Epithelial cell of prostate (primary cell): Measurements from ENCODE around the gene TIMM8B.
"Not testable (repeated sequence)": the region's sequence is repeated elsewhere in the genome, so short reads cannot be mapped to it uniquely, and the experiment has no call there.

Source experiments
- DNase-seq: peaks from one replicate; pipeline ENCODE4 v3.0.0-alpha.2; 2011; ENCODE audit warnings: low read depth, low spot score
- H3K27ac ChIP-seq: fragments of 450-650 bp; 2 replicates; pipeline ENCODE4 v1.5.1; 2017; ENCODE audit warnings: mild to moderate bottlenecking

TIMM8B gene

GRCh38 chr11:112085822-112086421, 634 bp downstream of the TIMM8B start:
- no peak for DNase-seq
- peak overlapping the region; percentile 44 for H3K27ac ChIP-seq

DNA sequence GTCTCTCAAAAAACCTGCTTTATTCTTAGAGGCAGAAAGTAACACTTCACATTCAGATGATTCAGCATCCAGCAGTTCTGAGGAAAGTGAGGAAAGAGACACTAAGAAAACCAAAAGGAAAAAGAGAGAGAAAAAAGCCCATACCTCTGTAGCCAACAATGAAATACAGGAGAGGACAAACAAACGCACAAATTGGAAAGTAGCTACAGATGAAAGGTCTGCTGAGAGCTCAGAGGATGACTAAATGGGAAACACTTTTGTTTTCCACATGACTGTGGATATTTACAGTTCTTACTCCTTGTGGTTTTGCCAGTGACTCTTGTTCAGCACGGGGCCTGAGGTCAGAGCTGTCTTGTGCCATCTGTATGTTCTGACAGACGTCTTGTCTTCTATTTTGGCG, 3.8 kb downstream of the TIMM8B start:
- DNase-seq: peak; percentile 12
- peak overlapping the region; percentile 23 for H3K27ac ChIP-seq

GRCh38 chr11:112073941-112074811, 12.4 kb downstream of the TIMM8B start, which contains the start of the genes NKAPD1 and PIH1D2:
Gene NKAPD1, plus strand, starts transcription at chr11:112074299. Its CDS starts 1,276 bp downstream, at chr11:112075575.
Gene PIH1D2, minus strand, starts transcription at chr11:112074017. Its CDS starts 843 bp downstream, at chr11:112073174.
- peak; percentile 34 for DNase-seq
- peak within 1 kb of the TSS; percentile 87 for H3K27ac ChIP-seq

- no peak for DNase-seq
These were observed 23.6 kb downstream of the TIMM8B start for GRCh38 chr11:112062923-112063322.

GRCh38 chr11:112058103-112058502, 28.5 kb downstream of the TIMM8B start:
- no peak for DNase-seq
- H3K27ac ChIP-seq: no peak overlapping the region

More at GRCh38 chr11:112062923-112063322, 23.6 kb downstream of the TIMM8B start:
- no peak overlapping the region for H3K27ac ChIP-seq

GRCh38 chr11:112057170-112057569, 29.4 kb downstream of the TIMM8B start:
- H3K27ac ChIP-seq: no peak overlapping the region
- DNase-seq: no peak

DNA sequence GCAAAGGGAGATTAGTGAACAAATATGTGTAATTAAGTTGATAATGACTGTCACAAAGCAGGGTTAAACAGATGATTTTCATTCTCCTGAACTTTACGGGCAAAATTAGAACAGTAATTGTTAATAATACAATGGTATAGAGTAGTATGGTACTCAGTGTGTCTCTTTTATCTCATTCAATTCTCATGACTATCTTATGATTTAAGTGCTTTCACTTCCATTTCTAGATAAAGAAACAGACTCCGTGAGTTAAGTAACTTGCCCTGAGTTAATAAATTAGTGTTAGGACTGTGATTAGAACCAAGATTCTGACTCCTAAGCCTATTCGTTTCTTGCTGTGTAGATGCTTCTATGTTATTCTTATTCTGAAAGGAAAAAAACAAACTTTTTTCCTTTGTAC, 34.8 kb downstream of the TIMM8B start:
- DNase-seq: no peak
- H3K27ac ChIP-seq: no peak overlapping the region

GRCh38 chr11:112050721-112051120, 35.8 kb downstream of the TIMM8B start:
- H3K27ac ChIP-seq: no peak overlapping the region
- no peak for DNase-seq

DNA sequence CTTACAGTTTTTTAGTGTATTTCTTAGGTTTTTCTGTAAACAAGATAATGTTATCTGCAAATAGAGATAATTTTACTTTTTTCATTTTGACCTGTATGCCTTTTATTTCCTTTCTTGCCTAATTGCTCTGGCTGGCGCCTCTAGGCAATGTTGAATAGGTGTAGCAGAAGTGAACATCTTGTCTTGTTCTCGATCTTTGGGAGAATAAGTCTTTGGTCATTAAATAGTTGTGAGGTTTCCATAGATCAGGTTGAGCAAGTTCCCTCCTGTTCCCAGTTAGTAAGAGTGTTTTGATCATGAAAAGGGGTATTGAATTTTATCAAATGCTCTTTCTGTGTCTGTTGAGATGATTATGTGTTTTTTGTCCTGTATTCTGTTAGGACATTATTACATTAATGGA, 36.8 kb downstream of the TIMM8B start:
- no peak for DNase-seq
- no peak overlapping the region for H3K27ac ChIP-seq

- DNase-seq: not testable (repeated sequence)
- H3K27ac ChIP-seq: peak overlapping the region; percentile 38
These were observed 38.3 kb downstream of the TIMM8B start for GRCh38 chr11:112048256-112048655.

DNA sequence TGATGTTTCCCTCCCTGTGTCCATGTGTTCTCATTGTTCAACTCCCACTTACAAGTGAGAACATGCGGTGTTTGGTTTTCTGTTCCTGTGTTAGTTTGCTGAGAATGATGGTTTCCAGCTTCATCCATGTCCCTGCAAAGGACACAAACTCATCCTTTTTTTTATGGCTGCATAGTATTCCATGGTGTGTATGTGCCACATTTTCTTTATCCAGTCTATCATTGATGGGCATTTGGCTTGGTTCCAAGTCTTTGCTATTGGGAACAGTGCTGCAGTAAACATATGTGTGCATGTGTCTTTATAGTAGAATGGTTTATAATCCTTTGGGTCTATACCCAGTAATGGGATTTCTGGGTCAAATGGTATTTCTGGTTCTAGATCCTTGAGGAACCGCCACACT, 39.9 kb downstream of the TIMM8B start:
- H3K27ac ChIP-seq, DNase-seq: not testable (repeated sequence)

GRCh38 chr11:112044961-112045360, 41.6 kb downstream of the TIMM8B start:
- DNase-seq: no peak
- H3K27ac ChIP-seq: no peak overlapping the region

DNA sequence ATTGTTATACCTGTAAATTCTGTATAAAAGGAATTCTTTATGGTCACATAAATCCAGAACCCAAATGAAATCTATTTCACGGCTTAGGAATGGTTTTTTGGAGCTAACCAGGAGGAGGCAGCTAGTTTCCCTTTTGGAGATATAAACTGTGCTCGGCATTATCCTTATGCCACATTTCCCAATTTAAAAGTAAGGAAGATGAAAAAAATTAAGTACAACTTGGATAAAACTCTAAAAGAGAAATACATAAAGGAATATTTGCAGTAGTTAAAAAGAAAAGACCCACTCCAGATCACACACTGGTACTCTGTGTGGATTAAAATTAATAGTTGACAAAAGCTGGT, 43.6 kb downstream of the TIMM8B start:
- DNase-seq: no peak
- no peak overlapping the region for H3K27ac ChIP-seq

DNA sequence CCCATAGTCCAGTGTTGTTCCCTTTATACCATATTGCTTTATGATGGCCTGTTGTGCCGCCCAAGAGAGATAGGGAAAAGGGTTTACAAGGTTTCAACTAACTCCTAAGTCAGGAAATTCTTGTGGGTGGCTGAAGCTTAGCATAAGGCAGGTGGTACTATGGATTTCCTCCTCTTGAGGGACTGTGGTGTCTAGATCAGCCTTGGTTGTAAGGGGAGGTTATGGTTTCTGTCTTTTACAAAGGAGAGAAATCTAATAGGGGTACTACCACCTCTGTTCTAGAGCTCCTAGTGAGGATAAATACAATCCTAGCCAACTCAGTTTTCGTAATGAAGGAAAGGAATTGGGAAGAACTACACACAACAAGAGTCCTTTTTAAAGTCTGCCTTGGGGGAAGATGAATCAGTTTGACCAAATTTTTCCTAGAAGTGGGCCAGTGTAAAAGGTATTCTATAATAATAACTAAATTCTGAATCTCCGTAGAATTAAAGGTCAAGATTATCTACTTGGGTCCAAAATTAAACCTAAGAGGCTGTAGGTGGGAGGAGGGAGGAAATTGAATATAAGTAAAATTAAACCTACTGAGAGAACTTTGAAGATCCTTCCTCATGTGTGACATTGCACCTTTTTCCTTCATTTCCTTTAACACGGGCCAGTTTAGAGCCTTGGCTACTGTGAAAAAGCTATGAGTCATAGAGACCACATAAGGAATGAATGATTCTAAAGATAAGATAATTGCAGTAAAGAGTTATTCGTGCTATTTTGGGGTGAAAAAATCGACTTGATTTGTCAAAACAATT, 44.2 kb downstream of the TIMM8B start:
- peak overlapping the region; percentile 9 for H3K27ac ChIP-seq
- DNase-seq: no peak

GRCh38 chr11:112037527-112037926, 49.0 kb downstream of the TIMM8B start:
- no peak for DNase-seq
- H3K27ac ChIP-seq: no peak overlapping the region
